GM18858 (cell line): ENCODE measurements around the gene TMEM250.

Experiments used
- ATAC-seq: cut with Tn5 transposase; IDR thresholded peaks from one replicate; pipeline ENCODE4 v1.9.1; 2021; ENCODE audit not compliant: unreplicated experiment

TMEM250 gene

DNA sequence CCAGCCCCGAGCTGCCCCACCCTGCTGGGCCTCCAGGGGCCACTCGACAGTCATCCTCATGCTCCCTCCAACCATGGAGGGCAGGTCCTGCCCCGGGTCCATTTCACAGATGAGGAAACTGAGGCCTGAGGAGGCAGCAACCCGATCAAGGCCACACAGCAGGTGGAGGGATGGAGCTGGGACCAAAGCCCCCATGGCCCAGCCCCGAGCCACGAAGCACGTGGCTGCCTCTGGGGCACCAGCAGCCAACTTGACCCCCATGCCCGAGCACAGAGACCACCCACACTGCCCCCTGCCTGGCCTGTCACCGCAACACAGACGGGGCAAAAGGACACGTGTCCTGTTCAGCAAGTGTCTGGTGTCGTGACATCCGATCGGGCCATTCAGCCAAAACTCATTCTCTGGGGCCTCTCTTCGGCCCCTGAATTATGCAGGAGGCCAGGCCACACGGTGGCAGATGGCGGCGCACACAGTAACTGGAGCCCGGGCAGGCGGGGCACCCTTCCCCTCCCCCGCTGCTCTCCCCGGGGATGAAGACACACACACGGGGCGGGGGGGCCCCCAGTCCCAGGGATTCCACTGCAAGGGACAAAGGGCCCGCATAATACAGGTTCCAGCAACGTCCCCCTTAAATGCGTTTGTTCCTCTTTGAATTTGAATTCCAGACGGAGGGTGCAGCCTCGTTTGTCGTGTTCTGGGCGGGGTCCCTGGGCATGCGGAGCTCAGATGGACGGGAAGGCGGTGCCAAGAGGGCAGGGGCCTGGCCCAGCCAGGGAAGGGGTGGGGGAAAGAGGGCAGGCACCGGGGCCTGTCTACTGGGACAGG, 29.4 kb upstream of the TMEM250 start:
- ATAC-seq = no peak

DNA sequence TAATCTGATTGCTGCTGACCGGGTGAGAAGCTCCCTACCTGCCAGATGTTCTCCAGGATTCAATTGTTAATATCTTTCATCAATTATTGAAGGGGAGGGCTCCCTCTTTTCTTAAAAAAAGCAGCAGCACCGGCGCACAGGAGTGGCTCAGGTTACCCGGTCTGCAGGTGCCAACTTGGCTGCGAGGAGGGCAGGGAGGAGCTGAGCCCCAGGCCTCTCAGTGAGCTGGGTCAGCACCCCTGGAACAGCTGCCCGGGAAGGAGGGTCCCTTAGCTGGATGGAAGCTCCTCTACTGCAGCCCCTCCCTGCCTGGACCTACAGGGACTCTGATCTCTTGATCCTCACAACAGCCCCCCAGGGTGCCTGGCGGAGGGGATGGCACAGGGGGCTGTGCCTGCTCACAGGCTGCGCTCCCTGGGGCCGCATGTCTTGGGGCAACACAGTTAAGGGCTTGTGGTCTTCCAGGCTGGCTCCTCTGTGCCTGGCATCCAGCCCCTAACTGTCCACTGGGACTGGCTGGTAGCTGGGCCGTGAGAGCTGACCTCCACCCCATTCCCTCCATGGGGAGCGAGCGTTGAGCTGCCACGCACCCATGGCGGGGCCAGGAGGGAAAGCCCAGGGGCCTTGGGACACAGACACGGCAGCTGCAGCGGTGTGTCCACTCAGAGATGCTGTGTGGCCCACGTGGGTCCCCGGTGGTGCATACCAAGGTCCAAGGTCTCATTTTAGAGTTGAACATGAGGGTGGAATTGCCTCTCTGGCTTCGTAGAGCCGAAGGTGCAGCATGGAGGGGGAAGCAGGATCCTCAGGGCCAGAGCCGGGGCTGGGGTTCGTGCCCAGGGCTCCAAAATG, 28.6 kb upstream of the TMEM250 start:
- ATAC-seq = no peak

DNA sequence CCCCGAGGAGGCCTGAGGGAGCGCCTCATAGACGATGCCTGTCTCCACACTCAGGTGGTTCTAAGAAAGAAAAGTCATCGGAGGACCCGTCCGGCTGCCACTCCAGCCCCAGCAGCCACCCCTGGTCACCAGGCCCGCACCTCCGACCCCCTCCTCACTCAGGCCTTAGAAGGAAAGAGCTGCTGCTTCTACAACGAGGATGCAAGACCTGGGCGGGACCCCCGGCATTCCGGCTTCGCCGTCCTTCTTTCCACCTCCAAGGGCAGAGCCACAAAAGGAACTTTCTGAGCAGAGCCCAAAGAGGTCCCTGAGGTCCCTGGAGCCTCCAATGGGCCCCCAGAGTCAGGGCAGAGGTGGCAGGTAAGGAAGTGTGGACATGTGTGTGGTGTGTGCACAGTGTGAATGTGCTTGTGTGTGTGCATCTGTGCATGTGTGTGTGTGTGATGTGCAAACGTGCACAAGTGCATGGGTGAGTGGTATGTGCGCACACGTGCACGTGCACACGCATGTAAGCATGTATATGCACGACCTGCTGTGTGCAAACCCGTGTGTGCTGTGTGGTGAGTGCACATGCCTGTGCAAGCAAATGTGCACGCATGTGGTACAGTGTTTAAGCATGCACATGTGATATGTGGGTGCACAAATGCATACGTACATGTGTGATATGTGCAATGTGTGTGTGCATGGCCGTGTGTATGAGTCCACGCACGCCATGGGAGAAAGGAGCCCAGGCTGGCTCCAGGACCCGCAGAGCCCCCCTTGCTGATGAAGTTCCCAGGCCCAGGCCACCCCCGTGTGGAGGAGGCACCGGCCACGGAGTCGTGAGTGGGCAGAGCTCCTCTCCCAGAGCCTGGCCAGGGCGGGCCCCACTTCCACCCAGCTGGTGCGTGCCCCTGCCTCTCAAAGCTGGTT, 27.7 kb upstream of the TMEM250 start:
- no peak for ATAC-seq

DNA sequence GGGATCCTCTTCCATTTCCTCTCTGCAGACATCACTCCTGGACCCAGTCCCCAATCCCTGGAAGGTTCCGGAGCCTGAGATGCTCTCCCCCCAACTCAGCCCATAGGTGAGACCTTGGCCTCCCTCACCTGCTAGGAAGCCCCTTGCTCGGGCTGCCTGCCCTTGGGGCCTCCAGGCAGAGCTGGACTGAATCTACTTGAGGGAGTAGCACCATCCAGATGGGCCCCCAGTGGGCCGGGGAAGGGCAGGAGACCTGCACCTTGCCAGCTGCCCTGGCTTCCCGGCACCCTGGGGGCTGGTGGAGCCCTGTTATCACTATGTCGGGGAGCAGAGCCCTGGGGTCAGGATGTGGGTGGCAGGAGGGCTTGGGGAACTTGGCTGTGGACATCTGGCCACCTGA, 26.9 kb upstream of the TMEM250 start:
- no peak for ATAC-seq

DNA sequence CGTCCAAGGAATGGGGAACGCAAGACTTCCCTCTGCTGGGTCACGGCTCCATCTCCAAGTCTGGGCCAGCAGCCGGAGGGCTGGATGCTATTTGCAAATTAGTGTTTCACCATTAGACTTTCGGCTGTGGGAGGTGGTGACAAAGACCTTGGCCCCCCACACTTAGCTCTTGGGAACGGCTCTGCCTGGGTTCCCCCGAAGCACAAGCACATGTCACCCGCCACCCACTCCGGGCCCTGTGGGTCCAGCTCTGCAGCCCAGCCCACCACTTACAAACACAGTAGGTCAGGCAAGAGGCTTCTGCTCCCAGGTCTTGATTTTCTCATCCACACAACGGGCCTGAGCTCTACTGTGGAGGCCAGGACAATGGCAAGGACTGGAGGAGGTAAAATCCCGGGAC, 25.8 kb upstream of the TMEM250 start:
- ATAC-seq = no peak

DNA sequence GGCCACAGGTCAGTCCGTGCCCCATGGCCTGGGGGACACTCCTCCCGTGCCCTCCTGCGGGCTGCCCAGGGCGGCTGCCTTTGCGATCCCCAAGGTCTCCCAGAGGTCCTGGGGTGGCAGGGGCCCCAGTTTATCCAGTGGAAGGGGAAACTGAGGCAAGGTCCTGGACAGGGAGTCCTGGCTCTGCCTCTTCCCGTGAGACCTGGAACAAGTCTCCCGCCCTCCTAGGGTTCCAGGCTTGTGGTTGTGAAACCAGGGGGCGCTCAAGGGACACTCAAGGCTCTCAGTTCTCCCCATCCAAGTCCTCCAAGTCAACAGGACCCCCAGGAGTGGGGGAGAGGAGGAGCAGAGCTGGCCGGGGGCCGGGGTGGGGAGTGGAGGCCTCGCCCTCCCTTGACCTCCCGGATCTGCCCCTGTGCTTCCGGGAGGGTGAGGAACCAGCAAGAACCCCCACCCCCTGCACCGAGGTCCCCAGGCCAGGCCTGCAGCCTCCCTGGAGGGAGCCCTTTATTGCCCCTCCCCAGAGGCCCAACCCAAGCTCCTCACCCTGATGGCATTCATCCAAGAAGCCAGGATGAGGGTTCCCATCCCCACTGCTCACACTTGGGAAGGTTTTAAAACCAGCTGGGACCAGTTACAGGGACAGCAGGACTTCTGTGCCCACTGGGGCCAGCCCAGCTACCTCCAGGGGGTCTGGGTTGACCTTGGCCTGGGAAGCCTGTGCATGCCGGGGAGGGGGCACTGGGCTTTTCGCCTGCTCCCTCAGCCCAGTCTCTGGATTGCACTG, 24.7 kb upstream of the TMEM250 start:
- ATAC-seq = no peak

DNA sequence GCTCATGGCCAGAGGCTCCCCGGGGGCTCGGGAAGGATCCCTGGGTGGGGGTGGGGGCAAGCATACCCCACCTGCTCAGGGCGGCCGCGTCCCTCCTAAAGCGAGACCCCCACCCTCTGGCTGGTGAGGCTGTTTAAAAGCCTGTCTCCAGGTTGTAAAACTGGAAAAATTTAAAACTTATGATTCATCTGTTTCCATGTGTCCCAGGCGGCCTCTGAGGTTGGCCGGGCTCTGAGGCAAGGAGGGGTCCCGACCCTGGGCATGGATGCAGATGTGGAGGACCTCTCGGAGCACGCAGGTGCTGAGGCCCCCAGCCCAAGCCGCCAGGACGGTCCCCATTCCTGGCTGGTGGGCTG, 24.2 kb upstream of the TMEM250 start:
- no peak for ATAC-seq

DNA sequence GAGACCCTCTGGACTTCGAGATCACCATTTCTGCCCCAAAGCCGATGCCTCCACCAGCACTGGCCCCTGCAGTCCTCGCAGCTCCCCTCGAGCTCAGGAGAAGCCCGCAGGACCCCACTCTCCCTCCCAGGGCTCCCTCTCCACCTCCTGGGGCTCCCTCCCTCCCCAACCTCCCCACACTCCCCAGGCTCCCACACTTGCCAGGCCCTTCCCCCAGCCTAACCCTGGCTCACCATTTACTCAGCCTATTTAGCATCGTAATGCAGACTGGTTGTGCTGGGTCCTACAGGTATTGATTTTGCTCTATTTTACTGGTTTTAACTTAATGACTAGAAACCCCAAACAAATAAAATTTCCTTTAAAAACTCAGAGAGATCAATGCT, 23.7 kb upstream of the TMEM250 start:
- no peak for ATAC-seq

DNA sequence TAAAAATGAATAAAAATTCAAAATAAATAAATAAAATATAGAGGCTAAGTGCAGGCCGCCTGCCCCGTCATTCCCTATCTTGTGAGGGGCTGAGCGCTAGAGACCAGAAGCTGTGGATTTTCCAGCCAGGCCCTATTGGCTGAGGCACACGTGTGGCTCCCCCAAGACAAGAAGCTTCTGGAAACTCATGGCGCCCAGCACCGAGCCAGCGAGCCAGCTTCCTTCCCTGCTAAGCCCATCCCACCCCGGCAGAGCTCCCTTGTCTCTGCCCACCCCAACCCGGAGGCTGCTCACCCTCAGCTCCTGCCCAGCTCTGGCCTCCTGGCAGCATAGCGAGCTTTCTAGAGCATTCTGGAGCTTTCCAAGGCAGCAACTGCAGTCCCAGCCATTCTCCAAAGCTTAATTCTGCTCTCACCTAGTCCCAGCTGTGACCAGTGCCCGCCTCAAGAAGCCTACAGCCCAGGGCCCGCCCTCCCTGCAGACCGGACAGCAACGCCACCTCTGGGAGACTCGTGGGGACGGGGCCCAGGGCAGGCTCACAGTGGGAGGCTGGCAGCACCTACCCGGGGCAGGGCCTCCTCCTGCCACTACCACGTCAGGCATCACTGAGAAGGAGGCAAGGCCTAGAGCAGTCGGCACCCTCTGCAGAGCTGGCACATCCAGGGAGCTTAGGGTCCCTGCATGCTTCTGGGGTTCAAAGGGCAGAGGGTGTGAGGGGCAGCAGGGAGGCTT, 23.2 kb upstream of the TMEM250 start:
- ATAC-seq = no peak

DNA sequence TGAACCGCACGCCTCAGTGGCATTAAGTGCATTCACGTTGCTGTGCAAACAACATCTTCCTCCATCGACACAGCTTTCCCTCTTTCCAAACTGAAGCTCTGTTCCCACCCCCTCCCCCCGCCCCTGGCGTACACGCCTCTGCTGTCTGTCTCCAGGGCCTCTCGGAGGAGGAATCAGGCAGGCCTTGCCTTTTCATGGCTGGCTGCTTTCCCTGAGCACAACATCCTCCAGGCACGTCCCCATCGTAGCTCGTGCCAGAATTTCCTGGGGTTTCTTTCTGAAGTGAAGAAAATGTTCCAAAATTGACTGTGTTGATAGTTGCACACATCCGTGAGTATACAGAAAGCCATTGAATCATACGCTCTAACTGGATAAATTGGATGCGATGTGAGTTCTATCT, 22.3 kb upstream of the TMEM250 start:
- ATAC-seq = no peak

DNA sequence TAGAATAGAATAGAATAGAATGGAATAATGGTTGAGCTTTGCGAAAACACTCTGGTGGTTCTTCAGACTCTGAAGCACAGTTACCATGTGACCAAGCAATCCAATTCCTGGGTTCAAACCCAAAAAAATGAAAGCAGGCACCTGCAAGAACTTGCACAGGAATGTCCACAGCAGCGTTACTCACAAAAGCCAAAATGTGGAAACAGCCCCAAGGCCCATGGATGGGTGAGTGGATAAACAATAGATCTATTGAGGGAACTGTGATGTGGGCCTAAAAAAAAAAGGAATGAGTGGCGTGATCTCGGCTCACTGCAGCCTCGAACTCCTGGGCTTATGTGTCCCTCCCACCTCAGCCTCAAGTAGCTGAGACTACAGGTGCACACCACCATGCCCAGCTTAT, 21.4 kb upstream of the TMEM250 start:
- no peak for ATAC-seq

DNA sequence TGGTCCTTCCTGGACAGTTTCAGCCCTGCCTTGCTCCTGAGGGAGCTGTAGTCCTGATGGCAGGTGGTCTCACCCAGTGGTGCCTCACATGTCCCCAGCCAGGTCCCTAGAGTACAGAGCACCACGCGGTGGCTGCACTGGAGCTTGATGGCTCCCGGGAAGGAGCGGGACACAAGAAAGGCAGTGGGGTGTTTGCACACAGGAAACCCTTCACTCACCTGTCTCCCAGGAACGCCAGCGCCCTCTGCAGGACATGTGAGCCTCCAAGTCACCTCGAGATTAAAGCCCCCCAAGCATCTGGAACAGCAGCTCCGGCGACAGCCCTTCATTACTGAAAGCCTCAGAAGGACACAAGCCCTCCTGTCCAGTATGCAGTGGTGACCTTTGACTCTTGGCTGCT, 19.9 kb upstream of the TMEM250 start:
- ATAC-seq = no peak

DNA sequence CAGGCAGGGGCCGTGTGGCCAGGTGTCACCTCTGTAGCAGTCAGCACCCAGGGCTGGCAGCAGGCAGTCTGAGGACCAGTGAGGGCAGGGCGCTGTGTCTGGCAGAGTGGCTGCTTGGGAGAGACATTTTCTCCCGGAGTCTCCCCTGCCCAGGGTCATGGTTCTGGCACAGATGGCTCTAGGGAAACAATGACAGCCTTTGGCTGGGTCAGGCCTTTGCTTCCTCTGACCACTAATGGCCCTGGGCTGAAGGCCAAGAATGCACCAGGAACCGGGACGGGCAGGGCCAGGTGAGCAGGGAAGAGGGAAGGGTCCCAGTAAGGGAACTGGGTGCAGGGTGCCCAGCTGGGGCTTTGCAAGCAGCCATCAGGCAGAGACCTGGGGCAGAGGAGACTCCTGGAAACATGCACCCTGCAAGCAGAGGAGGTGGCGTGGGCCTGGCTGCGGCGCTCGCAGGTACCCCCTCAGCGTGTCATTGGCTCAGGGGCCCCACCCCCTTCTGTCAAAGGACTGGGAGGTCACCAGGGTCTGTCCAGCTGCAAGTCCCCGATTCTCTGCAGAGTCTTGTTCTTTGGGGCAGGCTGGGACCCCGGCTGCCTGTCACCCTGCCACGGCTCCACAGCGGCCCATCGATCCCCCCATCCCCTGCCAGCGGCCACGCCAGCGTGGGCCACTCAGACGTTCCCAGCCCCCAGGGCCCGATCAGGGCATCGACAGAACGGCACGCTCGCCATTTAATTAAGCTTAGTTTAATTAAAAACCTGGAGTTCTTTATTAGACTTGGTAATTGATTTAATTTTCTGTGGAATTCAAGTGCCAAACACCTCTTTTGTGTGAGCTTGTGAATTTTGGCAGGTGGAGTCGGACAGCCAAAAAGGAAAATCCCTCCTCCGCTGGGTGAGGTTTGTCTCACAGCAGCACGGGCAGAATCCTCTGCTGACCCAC, 18.9 kb upstream of the TMEM250 start:
- ATAC-seq = no peak

DNA sequence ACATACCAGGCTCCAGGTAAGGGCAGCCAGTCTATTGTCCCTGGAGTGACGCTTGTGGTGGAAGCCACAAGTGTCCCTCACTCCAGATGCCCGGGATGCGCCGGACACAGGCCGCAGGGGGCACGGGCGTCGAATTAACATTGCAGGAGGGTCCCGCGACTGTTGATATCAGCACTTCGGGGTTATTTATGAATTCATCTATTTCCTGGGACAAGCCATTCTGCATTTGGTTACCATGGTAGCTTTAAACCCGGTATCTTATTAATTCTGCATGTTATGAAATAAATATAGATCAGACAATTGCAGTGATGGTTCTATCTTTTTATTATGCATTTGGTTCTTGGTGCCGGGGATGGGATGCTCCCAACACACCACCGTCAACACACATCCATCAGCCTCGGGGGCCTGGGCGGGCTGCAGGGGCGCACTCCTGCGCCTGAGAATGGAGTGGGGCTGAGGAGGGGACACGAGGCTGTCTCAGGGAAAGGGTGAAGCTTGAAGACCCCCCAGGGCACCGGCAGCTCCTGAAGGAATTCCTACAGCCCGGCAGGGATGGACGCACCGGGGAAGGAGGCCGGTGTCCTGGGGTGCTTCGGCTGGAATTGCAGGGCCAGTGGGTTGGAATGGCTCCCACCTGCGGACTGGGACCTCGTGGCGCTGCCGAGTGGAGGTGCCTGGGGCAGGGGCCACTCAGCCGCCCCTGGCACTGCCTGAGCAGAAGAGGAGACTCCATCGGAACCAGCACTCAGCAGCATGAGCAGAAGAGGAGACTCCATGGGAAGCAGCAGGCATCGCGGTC, 17.7 kb upstream of the TMEM250 start:
- no peak for ATAC-seq

DNA sequence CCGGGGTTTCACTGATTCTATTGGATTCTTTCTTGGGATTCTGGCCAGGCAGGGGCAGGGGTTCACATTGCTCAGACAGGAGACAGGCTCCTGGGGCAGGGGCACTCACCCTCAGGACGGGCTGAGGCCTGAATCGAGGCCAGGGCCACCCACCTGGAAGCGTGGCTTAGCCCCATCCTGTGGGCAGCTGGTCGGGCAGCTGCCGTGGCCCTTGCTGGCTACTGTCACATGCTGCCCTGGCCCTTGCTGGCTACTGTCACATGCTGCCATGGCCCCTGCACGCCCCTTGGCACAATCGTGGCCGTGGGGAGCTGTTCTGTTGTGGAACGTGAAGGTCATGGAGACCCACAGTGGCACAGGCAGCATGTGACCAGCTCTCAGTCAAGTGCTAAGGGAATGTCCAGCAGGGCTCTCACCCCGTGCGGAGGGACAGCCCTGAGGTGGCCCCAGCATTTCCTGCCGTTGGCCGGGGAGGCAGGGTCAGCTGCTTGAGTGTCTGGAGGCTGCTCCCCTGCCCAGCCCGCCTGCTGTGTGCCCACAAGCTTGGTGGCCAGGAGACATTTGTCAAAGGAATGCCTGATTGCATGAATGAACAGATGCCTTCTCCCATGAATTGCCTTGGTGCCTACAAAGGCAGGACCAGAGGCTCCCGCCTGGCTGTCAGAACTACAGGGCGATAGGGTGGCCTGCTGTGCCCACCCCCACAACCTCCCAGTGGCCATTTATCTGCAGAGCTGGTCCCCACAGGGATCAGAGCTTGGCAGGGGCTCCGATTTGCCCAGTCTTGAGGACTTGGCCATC, 16.9 kb upstream of the TMEM250 start:
- no peak for ATAC-seq

DNA sequence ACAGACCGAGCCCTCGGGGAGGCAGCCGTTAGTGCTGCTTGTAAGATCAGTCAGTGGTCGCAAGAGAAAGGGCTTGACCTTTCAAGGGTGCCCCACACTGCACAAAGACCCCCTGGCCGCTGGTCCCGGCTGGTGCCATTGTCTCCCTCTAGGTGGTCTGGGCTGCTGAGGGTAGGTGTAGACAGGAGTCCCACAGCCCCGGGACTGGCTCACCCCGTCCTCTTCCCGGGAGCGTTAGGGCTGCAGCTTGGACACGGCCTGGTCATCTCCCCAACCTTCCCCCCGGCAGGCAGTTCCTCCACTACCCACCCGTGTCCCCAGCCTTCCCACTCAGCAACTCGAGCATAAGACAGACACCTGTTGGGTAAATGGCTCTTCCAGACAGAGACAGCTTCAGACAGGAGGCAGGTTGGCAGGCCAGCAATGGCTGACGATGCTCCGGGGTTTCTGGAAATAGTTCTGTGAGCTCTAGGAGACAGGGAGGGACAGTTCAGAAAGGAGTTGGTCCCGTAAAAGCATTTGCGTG, 15.3 kb upstream of the TMEM250 start:
- ATAC-seq = no peak
